ENCODE results near the gene RPGRIP1L.
A peak's percentile ranks its signal among the peaks of the same experiment; 100 is the strongest.

RPGRIP1L gene

DNA sequence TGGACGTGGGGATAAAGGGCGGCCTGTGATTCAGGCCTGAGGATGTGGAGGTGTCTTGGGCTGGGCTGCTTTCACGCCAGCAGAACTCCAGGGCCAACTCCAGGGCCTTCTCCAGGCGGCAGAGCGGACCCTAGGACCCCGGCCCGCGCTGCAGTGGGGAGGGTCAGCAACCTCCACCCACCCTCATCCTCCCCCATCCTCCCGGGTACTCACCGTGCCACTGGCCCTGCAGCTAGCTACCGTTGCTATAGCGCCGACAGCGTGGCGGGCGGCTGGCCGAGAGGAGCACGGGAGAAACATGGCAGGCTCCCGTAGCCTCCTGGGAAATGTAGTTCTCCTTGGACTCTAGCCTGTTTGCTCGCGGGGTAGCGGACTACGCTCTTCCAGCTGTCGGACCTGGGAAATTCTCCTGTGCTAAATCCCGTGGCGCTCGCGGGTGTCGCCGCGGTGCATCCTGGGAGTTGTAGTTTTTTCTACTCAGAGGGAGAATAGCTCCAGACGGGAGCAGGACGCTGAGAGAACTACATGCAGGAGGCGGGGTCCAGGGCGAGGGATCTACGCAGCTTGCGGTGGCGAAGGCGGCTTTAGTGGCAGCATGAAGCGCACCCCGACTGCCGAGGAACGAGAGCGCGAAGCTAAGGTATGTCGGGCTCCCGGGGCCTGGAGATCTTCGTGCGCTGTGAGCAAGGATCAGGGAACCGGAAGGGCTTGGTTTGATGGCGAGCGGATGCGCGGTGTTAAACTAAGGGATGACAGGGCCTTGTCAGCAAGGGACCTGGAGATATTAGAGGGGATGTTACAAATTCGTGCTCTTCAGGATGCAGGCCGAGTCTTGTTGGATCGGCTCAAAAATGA lies at the start of gene RPGRIP1L, which contains the start of gene FTO:
RPGRIP1L (minus strand) TSS at position 270 of the 855 bp plus-strand sequence. CDS start 3,136 bp downstream, outside the sequence.
FTO (plus strand) TSS at position 567 of the 855 bp plus-strand sequence.
- peak; percentile 99 for DNase-seq (ENCODE audit: low spot score)

DNA sequence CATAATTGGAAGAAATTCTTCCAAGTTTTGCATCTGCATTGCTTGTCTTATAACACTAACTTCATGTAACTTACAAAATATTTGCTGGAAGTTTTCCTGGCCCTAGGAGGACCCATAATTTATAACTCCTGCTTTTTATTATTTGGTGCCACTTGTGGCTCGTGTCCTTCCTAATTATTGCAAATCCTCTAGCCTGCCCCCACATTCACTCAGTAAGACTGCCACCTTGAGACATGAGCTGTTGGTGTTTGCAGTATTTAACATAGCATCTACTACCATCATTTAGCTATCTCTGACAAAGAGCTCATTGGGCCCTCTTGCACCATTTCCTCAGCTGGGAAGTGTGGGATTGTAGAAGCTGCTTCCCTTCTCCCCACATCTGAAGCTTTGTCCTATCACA lies 49.8 kb upstream of the RPGRIP1L start:
- no peak for DNase-seq (ENCODE audit: low spot score)

DNA sequence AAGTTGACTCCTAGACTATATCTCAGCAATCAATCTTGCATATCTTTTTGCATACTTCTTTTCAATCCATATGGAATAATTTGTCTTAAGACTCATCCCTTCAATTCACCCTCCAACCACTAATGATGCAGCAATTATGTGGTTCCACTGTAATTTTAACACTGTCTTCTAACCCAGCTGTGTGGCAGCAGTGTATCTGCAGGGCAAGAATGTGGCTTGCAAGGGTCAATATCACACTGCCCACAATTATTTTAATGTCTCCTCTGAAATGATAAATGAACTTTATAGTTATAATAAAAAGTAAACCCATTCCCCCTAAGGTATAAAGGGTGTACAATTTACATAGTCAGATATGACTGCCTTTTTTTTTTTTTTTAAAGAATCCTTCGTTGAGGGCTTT lies 48.9 kb upstream of the RPGRIP1L start:
- no peak for DNase-seq (ENCODE audit: low spot score)

DNA sequence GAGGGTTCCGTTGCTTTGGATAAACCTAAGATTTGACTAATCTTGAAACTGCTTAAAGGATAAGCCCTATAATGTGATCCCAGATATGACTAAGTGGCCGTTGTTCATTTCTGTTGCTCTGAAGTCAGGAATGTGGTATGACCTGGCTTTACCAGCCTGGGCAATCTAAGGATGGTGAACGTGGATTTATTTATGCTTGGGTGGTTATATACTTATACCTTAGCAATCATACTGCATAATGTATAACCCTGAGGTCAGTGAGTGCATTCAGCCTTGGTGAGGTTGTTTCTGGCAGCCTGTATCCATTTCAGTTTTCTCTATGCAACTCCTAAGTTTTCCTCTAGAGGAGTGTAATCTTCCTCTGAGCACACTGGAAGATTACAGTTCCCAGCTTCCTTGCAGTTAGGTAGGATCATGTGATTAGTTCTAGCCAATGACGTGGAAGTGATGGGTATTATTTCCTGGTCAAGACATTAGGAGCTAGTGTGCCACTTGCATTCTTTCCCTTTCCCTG lies 42.2 kb upstream of the RPGRIP1L start:
- DNase-seq (ENCODE audit: low spot score): no peak

DNA sequence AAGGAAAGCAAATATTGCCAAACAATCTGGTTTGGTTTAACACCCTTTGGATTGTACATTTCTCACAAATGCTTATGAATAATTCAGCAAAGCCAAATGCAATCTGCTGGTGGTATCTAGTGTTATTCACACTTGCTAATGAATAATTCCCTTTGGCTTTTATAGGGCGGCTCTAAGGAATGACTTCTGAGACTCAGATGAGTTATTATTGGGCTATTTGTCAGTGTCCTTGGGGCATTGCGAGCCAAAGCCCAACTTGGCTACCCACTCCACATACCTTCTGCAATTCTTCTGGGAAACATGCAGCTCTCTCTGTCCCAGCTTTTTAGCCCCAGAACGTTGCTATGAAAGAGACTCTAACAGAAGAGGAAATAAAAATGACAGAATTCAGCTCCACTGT lies 41.4 kb upstream of the RPGRIP1L start:
- no peak for DNase-seq (ENCODE audit: low spot score)

DNA sequence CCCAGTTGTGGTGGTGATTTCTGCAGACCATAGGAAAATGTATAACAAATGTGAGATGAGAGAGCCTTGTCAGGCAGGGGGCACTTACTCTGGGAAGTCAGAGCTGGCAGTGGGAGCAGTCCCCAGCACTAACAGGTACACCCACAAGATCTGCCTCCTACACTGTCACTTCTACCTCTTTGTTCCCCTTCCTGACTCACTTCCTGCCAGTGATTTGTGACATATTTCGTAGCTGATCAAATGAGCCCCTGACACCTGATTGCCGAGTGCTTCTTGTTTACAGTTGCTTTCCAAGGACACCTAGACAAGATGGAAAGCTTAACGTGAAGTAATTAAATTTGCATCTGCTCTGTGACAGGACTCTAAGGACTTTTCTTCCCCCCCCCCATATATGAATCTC lies 40.8 kb upstream of the RPGRIP1L start:
- peak; percentile 44 for DNase-seq (ENCODE audit: low spot score)

DNA sequence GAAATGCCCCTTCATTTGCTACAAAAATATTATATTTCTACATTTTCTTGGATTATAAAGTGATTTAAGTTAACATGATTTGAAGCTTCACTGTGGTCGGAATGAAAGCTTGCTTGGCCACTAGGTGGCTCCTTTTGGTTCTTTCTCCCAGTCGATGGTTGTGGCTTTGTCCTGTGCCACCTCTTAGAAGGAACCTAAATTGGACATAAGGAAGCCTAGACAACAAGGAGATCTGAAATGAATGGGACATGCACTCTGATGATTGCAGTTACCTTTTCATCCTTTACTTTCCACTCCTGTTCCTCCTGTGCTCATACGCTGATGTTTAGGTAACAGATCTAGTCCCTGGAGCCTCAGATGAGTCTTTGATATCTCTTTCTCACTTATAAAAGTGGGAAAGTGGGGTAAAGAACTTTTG lies 39.5 kb upstream of the RPGRIP1L start:
- DNase-seq (ENCODE audit: low spot score): peak; percentile 23

DNA sequence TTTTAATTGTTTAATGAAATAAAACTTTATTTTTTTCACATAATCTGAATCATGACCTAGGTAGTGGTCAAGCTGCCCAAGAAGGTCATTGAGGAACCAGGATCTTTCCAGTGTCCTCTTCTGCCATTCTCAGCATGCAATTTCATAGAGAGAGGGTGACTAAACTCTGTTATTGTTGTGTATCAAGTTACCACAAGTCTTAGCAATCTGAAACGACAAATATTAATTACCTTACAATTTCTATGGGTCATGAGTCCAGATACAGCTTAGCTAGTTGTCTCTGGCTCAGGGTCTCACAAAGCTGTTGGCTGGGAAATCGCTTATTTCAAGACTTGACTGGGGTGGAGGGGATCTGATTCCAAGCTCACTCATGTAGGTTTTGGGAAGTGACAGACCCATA lies 37.9 kb upstream of the RPGRIP1L start:
- DNase-seq (ENCODE audit: low spot score): no peak

DNA sequence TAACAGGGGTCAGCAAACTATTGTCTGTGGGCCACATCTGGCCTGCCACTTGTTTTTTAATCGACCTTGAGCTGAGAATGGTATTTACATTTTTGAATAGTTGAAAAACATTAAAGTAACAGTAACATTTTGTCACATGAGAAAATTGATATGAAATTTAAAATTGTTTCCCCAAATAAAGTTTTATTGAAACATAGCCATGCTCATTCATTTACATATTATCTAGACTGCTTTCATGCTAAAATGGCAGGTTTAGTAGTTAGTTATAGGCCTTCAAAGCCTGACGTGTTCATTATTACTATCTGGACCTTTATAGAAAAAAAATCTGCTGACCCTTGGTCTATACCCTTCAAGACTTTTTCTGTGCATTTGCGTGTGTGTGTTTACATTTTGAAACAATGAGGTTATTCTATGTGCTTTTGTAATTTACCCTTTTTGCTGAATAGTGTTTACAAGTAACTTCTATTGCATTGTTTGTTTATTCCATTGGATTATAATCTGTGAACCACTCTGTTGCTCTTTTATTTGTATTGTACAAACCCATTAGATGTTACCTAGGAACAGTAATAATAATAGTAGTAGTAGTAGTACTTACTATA lies 37.4 kb upstream of the RPGRIP1L start:
- DNase-seq (ENCODE audit: low spot score): no peak

DNA sequence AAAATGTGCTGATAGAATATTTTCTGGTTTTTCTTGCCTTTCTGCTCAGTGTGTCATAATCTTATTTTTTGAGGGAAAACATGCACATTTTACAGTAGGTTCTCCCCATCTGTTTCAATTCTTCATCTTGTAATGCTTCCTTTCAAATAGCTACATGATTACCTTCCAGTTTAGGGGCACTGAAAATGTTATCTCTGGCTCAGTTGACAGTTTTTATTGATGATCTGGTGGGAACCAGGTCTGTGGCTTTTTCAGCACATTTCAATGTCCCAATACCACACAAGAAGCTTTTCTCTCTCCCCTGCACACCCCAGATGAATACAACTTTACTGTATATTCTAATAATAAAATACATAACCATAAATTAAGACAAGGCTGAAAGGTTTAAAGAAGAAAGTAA lies 36.8 kb upstream of the RPGRIP1L start:
- no peak for DNase-seq (ENCODE audit: low spot score)

DNA sequence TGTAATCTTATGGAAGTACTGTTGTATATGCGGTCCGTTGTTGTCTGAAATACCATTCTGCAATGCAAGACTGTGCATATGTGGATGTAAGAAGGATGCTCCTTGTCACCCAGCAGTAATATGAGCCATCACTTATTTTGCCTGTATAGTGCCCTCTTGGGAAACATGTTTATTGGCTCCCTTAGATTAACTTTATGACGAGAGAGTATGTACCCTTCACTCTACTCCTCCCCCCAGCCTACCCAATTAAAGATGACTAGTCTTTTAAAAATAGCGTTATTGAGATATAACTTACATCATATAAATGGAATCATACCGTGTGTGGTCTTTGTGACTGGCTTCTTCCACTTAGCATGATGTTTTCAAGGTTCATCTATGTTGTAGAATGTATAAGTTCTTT lies 33.9 kb upstream of the RPGRIP1L start:
- no peak for DNase-seq (ENCODE audit: low spot score)

DNA sequence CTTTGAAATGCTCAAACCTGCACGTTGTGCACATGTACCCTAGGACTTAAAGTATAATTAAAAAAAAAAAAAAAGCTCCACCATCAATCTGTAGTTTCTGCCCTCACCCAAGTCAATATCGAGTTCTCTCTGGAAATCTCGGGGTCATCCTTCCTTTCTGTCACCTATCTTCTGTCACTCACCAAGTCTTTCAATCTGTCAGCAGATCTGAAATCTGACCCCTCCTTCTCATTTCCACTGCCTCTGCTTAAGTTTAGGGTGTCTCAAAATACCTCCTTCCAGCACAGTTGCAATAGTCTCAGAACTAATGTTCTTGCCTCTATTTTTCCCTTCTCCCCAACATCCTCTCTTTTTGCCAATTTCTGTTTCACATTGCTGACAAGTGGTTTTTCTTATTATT lies 32.6 kb upstream of the RPGRIP1L start:
- no peak for DNase-seq (ENCODE audit: low spot score)

DNA sequence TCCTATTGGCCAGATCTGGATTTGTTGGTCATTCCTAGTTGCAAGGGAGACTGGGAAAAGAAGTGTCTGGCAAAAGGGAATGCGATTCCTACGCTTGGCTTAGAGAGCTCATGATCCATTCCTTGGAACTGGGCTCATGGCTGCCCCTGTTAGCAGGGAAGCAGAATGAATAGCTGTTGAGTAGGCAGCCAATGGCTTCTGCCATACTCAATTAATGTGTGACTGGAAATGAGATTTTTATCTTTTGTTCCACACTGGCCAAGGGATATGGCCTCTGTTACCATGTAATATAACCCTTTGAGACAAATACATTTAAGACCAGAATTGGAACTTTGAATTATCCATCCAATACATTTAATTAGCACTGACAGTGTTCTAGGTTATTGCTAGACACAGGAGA lies 31.2 kb upstream of the RPGRIP1L start:
- DNase-seq (ENCODE audit: low spot score): no peak

DNA sequence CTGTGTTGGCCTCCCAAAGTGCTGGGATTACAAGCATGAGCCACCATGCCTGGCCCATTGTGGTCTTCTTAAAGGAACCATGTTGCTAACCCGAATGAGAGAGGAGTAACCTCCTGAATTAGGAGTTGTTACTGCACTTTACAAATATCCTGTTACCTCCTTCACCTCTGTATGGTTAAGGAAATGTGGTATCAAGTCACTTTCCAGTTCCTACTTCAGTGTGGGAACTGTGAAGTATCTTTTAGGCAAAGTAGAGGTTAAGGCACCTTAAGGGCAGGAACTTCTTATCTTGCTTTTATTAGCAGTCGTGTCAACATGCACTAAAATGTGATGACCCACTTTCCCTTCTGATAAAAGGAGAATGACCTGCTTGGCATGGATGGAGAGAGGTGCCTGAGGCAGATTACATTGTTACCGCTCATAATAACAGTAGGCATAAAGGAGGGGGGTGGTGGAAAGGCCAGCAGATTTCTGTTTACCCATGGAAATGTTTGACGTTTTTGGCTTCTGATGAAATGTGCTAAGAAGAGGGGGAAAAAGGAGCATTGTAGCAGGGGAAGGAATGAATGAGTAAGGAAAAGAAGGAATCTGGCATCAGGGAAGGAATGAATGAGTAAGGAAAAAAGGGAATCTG lies 28.8 kb upstream of the RPGRIP1L start:
- DNase-seq (ENCODE audit: low spot score): no peak

DNA sequence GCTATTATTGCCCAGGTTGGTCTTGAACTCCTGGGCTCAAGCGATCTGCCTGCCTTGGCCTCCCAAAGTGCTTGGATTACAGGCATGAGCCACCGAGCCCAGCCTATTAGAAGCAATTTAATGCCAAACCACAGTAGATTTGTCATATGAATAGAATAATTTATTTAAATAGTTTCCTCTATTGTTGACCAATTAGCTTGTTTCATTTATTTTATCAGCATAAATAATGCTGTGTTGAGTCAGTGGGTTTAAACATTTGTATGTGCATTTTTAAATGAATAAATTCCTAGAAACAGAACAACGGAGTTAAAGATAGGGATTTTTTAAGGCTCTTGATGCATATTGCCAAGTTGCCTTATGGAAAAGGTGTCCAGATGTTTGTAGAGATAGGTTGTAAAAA lies 27.0 kb upstream of the RPGRIP1L start:
- DNase-seq (ENCODE audit: low spot score): no peak

DNA sequence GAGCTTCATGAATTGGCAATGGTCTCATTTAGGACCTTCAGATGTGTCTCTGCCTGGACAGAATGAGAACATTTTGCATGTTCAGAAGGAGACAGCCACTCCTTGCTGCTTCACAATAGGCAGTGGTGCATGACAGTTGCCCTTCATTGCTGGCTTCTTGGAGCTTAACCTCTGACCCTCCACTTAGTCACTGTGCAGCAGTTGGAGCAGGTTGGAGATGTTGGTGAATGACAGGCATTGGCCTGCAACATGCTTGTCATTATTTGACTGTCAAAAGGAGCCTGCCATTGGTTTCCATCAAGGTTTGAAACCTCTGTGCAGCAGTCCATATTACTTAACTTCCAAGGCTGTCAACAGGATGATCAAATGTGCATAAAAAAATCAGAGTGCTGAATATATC lies 23.0 kb upstream of the RPGRIP1L start:
- DNase-seq (ENCODE audit: low spot score): no peak

DNA sequence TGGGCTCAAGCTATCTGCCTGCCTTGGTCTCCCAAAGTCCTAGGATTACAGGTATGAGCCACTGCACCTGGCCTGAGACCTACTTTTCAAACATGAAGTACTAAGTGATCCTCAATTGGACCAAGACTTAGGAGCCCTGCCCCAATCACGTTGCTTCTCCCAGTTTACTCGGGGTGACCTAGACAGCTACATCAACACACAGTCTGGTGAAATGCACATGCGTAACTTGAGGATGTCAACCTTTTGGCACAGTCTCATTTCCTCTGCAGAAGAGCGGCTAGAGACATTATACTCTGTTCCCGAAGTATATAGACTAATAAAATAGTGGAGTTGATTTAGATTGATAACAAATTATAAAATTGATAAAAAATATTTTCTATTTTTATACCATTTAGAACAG lies 17.4 kb upstream of the RPGRIP1L start:
- no peak for DNase-seq (ENCODE audit: low spot score)

DNA sequence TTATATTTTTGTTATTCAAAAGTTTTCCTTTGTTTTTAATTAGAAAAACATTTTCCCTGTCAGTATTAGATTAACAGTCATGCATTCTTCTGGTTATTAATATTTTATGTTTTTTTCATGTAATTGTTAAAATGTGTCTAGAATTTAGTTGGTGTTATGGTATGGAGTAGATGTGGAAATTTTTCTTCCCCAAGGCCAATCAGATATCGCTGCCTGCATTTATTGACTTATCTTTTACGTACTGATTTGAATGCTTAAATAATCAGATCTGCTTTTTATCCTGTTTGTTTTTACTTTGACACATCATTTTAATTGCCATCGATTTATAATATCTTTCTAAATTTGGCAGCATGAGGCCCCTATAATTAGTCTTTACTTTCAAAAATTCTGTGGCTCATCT lies 13.9 kb upstream of the RPGRIP1L start:
- no peak for DNase-seq (ENCODE audit: low spot score)

DNA sequence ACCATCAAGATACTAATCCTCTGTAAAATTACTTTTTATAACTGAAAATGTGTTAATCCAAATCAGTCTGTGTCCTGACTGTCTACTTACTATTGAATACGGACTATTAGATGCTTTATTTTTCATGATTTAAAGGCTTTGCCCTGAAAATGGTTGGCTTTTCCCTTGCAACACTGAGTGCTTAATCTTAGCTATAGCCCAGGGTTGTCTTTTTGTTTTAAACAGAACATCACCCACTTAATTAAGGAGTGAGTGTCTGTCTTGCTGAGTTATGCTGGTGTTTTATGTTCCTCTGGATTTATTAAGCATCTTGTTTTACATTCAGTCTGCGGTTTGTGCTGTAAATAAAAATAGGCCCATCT lies 11.3 kb upstream of the RPGRIP1L start:
- no peak for DNase-seq (ENCODE audit: low spot score)

DNA sequence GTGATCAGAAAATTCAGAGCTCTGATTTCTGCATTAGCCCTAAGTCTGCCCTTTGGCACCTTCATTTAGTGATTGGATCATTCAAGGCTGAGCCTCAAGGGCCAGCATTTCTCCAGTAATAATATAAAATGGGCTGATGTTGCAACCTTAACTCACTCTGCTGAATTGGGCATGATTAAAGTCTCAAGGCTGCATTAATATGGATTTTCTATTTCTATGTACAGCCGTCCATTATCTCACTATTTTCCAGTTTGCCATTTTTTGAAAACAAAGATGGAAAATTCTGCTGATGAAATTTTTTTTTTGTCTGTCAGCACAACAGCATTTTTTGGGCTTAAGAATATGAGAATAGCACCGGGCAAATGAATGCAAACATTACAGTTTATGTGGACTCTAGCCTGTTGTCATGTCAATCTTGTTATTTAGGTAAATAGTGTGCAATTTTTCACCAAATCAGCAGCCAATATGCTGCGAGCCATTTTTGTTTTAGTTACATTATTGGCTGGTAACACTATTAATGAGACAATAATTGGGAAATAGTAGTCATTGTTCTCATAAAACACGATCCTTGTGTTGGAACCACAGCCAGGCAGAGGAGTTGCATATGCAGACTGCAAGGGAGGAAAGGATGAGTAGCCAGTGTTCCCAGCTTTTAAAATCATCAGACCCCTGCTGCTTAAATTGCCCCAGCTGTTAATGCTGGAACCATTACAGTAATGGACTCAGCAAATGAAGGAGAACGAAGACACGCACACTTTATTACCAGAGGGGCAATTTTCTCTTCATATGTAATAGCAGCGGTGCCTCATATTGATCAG lies 10.8 kb upstream of the RPGRIP1L start:
- no peak for DNase-seq (ENCODE audit: low spot score)

DNA sequence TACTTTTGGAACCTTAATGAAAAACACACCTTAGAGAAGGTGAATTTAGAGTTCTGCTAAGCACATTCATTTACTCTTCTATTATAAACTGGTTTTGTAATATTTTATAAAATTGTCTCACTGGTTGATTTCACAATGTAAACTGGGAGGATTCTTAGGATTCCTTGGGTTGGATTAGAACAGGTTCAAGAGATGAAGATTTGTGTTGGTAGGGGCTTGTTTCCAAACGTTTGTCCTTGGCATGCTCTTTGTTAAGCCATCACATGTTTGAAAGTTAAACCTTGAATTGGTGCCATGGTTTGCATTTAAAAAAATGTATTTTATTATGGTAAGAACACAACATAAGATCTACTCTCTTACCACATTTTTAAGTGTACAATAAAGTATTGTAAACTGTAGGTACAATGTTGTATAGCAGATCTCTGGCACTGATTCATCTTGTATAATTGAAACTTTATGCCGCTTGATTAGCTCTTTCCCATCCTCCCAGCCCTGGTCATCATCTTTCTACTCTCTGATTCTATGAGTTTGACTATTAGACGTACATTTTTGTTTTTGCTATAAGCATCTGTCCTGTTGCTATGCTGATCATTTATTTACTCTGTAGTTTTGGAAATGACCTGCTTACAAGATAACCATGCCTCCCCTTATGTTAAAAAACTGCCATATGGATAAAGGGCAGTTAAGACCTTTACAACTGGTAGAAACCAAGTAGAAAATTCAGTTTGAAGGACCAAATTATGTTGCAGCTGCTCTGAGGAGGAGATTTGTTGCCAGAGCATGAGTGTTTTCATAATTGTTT lies 9.9 kb upstream of the RPGRIP1L start:
- no peak for DNase-seq (ENCODE audit: low spot score)
